GM18909 (cell line): ENCODE data around the gene MBOAT1.
A peak's percentile ranks its signal among the peaks of the same experiment; 100 is the strongest.

Source experiments
- ATAC-seq: cut with Tn5 transposase; IDR thresholded peaks from one replicate; pipeline ENCODE4 v1.9.1; 2021; ENCODE audit warnings: mild to moderate bottlenecking; ENCODE audit not compliant: unreplicated experiment, poor library complexity

Gene MBOAT1

DNA sequence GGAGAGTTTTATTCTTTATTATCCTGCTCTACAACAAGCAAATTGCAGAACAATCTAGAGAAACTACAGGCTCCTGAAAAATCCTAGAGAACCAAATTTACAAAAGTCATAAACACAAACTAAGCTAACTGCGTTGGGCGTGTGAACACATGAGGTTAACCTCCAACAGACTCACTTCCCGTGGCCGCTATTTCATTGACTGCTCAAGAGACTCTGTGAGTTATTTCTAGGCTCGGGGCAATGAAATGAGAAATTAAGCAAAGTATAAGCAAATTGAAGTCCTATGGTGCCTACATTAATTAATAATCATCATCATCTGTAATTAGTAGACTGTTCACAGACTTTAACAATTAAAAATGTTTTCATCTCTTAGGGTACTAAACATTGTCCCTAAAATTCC lies 100.0 kb downstream of the MBOAT1 start:
- ATAC-seq, result no peak

DNA sequence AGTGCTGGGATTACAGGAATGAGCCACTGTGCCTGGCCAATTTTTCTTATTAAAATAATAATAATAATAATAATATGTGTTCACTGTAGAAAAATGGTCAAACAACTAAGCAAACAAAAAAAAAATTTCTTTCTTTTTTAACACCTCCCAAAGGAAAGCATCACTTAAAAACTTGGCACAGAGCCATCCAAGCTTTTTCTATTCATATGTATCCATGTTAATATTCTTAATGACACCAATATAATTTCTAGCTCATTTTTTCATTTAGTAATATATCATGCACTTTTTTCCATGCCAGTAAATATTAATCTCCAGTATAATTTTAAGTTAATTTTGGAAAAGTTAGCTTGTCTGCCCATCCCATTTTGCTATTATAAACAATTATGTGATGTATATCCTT lies 101.8 kb downstream of the MBOAT1 start:
- no peak for ATAC-seq

DNA sequence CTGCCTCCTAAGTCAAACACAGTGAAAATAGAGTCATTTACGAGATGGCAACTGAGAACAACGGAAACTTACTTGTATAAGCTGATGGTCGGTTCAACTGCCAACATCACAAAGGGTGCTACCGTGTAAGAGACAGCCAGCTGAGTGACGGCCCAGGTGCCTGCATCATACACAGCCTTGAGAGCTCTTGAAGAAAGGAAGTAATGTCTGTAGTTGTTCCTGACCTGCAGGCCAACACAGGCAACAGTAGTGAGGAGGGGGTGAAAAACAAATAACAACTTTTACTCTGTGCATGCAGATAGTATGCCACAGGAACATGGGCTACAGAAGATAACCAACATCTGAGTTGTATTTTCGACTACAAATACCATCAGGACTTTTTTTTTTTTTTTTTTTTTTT lies 102.7 kb downstream of the MBOAT1 start:
- no peak for ATAC-seq

DNA sequence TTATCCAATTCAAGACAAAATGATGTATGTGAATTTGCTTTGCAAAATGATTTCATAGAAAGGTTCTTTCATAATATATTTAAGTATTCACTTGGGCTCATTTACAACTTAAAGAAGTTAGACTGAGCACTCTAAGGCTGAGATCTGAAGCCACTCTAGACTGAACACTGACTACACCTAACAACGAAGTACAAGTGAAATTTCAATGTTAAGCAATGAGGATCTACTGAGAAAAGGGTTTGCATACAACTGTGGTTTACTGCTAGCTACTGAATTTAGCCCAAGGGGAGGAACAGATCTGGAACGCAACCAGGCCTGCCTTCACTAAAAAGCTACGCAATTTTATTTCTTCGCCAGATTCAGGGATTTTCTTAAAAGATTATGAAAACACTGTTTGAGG lies 106.4 kb downstream of the MBOAT1 start:
- ATAC-seq, result no peak

DNA sequence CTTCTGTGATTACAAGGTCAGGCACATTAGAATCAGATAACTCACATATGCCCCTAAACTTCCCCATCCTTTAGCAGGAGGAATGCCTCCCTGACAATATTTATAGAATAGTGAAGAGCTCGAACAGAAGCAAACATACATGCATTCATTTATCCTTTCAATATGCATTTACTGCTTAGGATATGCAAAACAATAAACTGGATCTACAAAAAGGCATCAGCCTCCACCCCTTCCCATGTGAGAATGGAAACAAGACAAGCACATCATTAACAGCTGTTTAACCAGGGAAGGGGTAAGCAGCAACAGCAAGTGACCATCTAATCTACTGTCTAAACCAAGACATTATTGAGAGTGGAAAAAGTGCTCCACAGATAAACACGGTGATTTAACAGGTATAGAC lies 107.6 kb downstream of the MBOAT1 start:
- no peak for ATAC-seq

DNA sequence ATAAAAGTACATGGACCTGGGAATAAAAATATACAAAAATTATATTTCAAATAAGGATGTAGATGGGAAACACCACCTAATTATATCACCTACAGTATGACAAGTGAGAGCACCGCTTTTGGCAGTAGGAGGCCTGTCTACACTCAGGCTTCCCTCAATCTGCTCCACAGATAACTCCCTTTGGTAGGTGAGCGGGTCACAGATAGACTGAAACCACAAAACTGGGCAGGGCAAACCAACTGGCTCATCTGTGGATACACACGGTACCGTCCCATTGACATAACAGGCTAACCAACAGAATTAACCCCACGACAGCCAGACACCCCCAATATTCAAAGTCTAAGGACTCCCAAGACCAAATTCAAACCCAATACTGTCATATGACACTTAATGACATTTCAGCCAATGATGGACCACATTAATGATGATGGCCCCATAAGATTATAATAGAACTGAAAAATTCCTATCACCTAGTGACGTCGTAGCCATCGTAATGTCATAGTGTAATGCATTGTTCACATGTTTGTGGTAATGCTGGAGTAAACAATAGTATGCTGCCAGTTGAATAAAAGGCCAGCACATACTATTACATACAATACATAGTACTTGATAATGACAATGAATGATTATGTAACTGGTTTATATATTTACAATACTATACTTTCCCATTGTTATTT lies 109.7 kb downstream of the MBOAT1 start:
- ATAC-seq, result no peak

DNA sequence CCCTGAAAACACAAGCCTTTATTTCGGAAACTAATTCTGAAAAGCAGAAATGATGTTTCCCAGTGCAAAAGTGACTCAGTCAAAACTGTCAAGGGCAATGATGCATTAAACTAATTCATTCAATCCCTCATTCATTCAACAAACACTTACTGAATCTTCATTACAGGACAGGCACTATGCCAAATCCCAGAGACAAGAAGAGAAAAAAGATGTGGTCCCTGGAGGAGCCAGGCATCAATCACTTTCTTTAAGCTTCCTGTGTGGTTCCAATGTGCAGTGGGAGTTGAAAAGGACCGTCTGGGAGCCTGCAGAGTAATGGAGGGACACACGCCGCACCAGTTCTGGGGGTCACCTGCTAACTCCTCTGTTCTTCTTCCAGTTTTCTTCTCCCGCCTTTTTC lies 113.1 kb downstream of the MBOAT1 start:
- no peak for ATAC-seq

DNA sequence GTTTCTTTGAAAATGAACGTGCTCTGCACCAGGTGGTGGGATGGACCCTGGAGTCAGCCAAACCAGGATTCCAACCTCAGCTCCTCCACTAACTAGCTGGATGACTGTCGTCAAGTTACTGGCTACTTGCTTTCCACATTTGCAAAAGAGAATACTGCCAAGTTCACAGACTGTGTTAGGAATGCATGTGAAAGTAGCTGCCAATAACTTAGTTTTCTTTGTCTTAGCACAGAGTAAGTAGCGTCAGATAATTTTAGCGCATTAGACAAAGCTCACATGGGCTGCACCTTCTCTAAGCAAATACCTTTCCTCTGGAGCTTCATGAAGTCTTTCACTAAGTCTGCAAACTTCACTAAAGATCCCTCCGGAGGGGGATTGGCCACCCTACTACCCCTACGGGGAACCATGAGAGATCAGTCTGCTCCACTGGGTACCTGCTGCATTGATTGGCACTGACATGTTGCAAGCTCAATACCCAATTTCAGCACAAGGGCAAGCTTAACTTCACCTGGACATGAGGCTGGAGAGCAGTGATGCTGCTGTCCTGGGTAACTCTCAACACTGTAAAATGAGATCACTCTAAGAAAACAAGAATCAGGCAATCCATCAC lies 113.9 kb downstream of the MBOAT1 start:
- no peak for ATAC-seq

DNA sequence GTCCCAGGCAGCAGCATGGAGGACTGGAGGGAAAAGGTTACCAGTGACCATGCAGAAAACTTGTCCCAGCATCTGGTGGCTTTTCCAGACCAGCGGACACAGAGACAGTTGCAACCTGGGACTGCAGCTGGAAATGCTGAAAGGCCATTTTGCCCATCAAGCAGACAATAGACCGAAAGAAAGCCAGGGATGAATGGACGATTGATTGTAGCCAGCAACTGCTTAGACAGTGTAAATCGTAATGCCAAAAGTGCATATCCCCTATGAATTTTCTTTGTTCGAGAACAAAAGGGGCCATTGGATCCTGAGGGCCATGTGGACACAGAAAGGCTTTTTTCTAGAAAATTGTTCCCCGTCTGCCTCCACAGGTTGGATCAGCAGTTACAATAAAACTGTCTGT lies 115.7 kb downstream of the MBOAT1 start:
- ATAC-seq, result no peak

DNA sequence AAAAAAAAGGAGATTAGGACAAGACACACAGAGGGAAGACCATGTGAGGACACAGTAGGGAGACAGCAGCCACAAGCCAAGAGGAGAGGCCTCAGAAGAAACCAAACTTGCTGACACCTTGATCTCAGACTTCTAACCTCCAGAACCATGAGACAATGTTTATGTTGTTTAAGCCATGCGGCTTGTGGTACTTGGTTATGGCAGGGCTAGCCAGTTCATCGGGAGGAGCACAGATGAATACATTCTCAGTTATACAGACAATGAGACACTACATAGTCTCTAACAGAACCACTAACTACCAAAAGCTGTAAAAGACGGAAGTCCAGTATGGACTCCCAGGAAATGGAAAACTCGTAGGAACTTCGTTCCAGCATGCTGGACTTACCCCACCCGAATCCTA lies 116.8 kb downstream of the MBOAT1 start:
- ATAC-seq, result no peak

DNA sequence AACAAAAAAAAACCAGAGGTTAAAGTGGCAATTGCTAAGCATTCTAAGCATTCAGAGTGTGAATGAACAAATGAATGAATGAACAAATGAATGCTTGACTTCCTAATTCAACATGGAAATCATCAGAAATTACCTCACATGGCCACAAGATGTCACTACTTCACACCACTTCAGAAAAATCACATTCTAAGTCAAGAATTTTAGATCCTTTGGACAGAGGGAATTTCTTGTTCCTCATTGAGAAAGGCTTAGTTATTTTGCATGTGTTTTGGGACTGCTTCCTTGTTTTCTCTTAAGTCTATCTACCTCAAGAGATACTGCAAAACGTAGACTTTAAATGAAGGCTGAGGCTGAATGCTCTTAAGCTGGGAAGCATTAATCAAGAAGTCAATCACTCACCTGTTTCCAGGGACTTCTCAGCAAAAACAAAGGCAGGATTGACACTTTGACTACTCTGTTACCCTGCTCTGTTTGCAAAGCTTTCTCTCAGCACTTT lies 120.2 kb downstream of the MBOAT1 start:
- peak; percentile 68 for ATAC-seq

DNA sequence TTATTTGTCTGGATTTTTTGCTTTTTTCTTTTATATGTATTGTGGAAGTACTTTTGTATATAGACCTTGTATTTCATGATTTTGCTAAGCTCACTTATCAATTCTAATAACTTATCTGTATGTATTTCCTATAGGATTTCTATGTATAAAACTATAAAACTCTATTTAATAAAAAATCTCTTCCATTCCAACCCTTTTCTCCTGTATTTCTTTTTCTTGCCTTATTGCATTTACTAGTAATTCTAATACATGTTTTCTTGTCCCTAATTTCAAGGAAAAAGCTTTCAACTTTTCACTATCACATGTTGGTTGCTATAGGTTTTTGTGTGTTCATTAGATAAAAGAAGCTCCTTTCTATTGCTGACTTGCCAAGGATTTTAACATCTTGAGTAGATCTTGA lies 125.3 kb downstream of the MBOAT1 start:
- no peak for ATAC-seq

DNA sequence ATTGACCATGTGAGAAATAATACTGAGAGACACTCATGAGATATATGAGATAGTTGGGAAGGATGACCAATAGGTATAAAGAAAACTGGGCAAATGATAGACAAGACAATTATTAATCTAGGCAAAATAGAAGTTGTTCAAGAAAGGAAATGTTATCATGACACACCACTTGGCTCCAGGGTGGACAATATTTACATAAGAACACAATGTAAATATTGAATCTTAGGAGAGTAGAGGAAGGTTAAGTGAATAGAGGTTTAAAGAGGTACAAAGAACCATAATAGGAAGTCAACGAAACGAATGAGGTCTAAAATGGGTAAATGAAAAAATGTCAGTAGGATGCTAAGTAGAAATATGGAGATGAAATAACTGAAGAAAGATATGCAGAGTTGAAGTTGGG lies 126.5 kb downstream of the MBOAT1 start:
- ATAC-seq, result no peak

DNA sequence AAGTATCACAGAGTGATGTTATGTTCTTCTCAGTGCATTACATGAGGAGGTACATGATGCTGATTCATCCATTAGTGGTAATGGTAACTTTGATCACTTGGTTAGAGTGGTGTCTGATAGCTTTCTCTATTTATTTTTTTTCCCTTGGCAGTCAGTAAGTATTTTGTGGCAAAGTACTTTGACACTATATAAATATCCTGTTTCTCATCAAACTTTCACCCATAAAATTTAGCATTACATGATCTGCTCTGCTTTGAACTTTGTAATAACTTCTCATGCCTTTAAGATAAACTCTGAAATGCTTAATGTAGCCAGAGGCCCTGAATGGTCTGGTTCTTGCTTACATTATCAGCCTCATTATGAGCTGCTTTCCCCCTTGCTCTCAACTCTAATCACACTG lies 127.9 kb downstream of the MBOAT1 start:
- ATAC-seq, result no peak

DNA sequence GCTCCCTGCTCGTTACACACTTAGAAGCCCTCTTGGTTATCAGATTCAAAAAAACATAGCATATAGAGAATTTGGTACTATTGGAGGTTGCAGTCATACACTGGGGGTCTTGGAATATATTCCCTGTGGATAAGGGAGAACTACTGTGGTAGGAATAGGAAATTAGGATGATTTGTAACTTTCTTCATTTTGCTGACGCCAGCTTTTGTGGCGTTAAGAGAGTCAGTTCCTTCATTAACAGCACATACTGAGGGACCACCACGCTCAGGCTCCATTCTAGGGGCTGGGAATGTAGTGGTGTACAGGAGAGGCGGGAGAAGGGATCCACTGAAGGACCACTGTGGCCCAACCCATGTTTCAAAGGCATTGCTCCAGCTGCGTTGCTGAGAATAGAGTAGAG lies 140.3 kb downstream of the MBOAT1 start:
- ATAC-seq, result no peak

DNA sequence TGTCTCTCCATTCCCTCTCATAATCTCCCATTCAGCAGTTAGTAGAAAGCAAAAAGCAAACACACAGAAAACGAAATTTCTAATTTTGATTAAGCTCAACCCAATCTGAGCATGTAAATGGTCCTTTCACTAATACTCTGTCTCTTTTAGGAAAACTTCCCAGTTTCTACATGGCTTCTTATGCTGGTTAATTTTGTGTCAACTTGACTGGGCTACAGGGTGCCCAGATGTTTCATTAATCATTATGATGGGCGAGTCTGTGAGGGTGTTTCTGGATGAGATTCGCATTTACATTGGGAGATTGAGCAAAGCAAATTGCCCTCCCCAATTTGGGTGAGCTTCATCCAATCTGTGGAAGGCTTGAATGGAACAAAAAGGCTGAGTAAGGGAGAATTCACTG lies 142.2 kb downstream of the MBOAT1 start:
- no peak for ATAC-seq

DNA sequence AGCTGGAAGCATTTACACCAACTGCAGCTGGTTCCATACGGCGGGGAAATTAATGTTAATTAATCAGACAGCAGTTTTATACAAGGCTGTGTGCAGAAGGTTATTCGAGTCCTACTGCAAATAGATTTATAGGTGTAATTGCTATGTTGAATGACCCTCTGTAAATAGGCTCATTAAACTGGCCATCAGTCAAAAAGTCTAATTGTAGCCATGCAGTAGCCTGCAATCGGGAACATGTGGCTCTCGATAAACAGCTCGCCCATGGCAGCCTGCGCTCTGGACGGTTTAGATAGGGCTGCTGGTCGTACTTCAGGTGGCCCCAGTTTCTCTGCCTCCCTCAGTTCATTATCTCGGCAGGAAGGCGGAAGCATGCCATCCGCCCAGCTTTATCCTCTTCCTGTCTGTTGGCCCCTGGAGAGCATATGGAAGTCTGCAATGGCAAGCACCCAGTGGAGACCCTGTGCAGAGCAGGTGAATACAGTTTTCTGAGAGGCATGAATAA lies 143.2 kb downstream of the MBOAT1 start:
- no peak for ATAC-seq

DNA sequence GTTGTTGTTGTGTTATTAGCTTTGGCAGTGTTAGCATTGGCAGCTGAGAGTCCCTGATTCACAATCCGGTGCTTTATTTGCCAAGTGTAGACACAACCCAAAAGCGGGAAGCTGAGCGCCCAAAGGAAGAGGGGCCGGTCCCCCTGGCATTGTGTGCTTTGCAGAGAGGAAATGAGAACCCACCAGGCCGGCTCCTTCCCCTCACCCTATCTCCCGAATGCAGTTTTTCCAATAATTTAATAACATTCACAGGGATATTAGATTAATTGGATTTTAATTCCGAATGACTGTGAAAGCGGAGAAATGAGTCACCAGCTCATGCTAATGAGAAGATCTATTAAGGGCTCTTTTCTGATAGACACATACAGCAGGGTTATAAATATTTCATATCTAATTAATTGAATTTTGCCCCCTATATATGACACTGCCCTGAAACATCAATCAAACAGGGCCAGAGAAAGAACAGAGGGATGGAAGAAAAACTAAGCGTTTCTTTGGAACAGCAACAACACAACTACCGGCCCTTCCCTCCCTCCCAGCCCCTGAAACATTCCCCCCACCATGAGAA lies 143.8 kb downstream of the MBOAT1 start:
- ATAC-seq, result no peak

DNA sequence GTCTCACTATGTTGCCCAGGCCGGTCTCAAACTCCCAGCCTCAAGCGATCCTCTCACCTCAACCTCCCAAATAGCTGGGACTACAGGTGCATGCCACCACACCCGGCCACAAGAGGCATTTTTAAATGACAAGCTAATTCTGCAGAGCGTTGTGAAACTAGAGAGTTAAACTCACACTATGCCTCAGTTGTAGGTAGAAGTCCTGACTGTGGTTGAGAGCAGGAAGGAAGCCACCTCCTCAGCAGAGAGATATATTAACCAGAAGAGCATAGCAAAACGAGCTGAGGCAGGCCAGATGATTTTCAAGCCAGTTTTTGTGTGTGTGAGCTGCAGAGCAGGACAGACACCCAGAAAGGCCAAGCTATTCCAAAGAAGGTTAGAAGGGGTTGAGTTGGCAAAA lies 150.3 kb downstream of the MBOAT1 start:
- peak; percentile 86 for ATAC-seq

DNA sequence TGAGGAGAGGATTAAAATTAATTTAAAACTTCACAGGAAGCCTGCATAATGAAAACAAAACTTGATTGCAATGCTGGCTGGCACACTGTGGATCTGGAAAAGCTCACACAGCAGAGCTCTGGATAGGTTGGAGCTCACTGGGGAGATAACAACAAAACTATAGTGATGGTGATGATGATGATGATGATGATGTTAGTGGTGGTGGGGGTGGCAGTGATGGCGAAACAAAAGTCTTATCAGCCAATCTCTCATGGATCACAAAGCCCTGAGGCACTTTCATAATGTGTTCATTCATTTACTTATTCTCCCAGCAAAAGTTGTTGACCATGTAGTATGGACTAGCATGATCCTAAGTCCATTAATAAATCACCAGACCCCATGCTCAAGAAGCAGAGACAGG lies 152.0 kb downstream of the MBOAT1 start:
- ATAC-seq, result no peak

DNA sequence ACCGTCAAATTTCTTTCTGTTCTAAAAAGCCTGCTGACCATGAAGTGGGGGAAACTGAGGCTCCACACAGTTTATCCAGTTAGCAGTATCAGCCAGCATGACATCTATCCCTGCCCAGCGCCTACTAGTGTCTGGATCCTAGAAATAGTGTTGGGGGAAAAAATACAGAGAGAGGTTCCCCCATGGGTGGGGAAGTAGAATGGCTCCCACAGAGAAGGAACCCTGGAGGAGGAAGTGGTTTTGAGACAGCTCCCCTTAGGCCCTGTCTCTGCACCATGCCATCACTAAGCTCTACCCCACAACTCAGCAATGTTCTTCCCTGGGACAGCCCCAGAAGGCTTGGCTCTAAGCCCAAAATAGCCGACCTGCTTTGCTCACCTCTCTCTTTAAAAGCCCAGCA lies 153.4 kb downstream of the MBOAT1 start:
- no peak for ATAC-seq
